HL-60 (cell line): ENCODE results near the gene C1orf105.

Experiments used
- CTCF ChIP-seq: IDR thresholded peaks from one replicate; pipeline ENCODE4 v1.5.1; 2011; ENCODE audit warnings: low read length, control low read depth, inconsistent platforms; ENCODE audit not compliant: insufficient read depth
- GABPA ChIP-seq: IDR thresholded peaks from 2 replicates; pipeline ENCODE4 v1.6.1; 2012; ENCODE audit warnings: low read depth
- REST ChIP-seq: IDR thresholded peaks from 2 replicates; pipeline ENCODE4 v1.6.1; 2012; ENCODE audit warnings: low read depth; ENCODE audit not compliant: insufficient replicate concordance

GRCh38 chr1:172431721-172432192 is 11.3 kb downstream of the C1orf105 start:
- TF ChIP-seq CTCF (no peak), REST (no peak), GABPA (no peak)
